Endodermal cell (in vitro differentiated cells): Measurements from ENCODE around the gene HADHB. TPM values are rescaled to one million over a fixed set of nuclear protein-coding genes. Genes with fewer than 3 reads are reported as not detected.

Experiments
- DNase-seq: peaks from one replicate; pipeline ENCODE4 v3.0.0-alpha.2; 2017
- H3K27ac ChIP-seq: 2 replicates; pipeline ENCODE4 v1.5.1; 2013; ENCODE audit warnings: mild to moderate bottlenecking, low read depth, low read length, moderate library complexity
- H3K27me3 ChIP-seq: 2 replicates; pipeline ENCODE4 v1.6.1; 2013; ENCODE audit warnings: mild to moderate bottlenecking, low read length, moderate library complexity; ENCODE audit not compliant: insufficient read depth, control insufficient read depth, poor library complexity, severe bottlenecking
- H3K36me3 ChIP-seq: 2 replicates; pipeline ENCODE4 v1.7.0; 2013; ENCODE audit warnings: mild to moderate bottlenecking, low read length, moderate library complexity; ENCODE audit not compliant: control insufficient read depth, insufficient read depth
- H3K4me1 ChIP-seq: one replicate; pipeline ENCODE4 v1.7.0; 2013; ENCODE audit warnings: low read length; ENCODE audit not compliant: control insufficient read depth, insufficient read depth
- H3K4me3 ChIP-seq: 2 replicates; pipeline ENCODE4 v1.5.1; 2013; ENCODE audit warnings: mild to moderate bottlenecking, low read length, moderate library complexity
- H3K9ac ChIP-seq: 2 replicates; pipeline ENCODE4 v1.6.1; 2013; ENCODE audit warnings: mild to moderate bottlenecking, low read length, moderate library complexity; ENCODE audit not compliant: poor library complexity, severe bottlenecking; ENCODE audit errors: extremely low read depth
- H3K9me3 ChIP-seq: 2 replicates; pipeline ENCODE4 v1.6.1; 2013; ENCODE audit warnings: mild to moderate bottlenecking, low read length, moderate library complexity; ENCODE audit not compliant: control insufficient read depth
- H3K27ac Mint-ChIP-seq: 2 replicates; pipeline ENCODE4 v1.8.0; 2020; ENCODE audit warnings: mixed read lengths
- H3K27me3 Mint-ChIP-seq: 2 replicates; pipeline ENCODE4 v1.8.0; 2021; ENCODE audit warnings: mild to moderate bottlenecking, mixed read lengths; ENCODE audit not compliant: insufficient read depth
- H3K36me3 Mint-ChIP-seq: 2 replicates; pipeline ENCODE4 v1.8.0; 2020; ENCODE audit warnings: low read depth, mixed read lengths
- H3K4me1 Mint-ChIP-seq: 2 replicates; pipeline ENCODE4 v1.8.0; 2020; ENCODE audit warnings: mixed read lengths
- H3K4me3 Mint-ChIP-seq: 2 replicates; pipeline ENCODE4 v1.8.0; 2020; ENCODE audit warnings: mild to moderate bottlenecking, moderate library complexity, mixed read lengths
- H3K9me3 Mint-ChIP-seq: 2 replicates; pipeline ENCODE4 v1.8.0; 2020; ENCODE audit warnings: mild to moderate bottlenecking, mixed read lengths
- CTCF ChIP-seq: fragments of 200-600 bp; sonication (generic); conservative IDR thresholded peaks from 2 replicates; pipeline ENCODE4 v1.5.0; 2021; ENCODE audit warnings: antibody characterized with exemption, mild to moderate bottlenecking
- whole genome bisulfite sequencing, 2 experiments: methylation state at CpG; one replicate each; pipeline versions ENCODE4 v1.1.5 to v1.1.7; 2013; ENCODE audit warnings: missing lambda C conversion rate in 2 of 2, mixed read lengths in 1 of 2; ENCODE audit not compliant: insufficient coverage in 1 of 2, insufficient read length in 1 of 2; 5-methylcytosine and 5-hydroxymethylcytosine counted together
- total RNA-seq, 2 donors: library from RNA; stranded (reverse); fragmentation: NEBNext Ultra II Directional in 1 of 2; extraction: Animal tissue kit (Norgen Biotek cat#: 25700) in 1 of 2; gene quantifications; 2 replicates in 1 of 2; 3 replicates in 1 of 2; pipeline ENCODE4 v1.2.1, GENCODE V29; 2021

HADHB gene
- total RNA-seq, 2 donors from 2014 or later = 37.8 to 41.0 TPM

GRCh38 chr2:26336719-26337118 is 92.0 kb downstream of the HADHB start:
- Histone ChIP-seq H3K4me3 (no peak overlapping the region), H3K9ac (no peak overlapping the region), H3K27me3 (no peaks in the 10 kb centered on the region), H3K9me3 (no peaks in the 10 kb centered on the region), H3K27ac (no peak overlapping the region), H3K4me1 (peaks cover 4% of the 10 kb centered on the region), H3K36me3 (no peaks in the 10 kb centered on the region)
- no peak for TF ChIP-seq CTCF
- Mint-ChIP-seq H3K27ac (no peak overlapping the region), H3K27me3 (no peaks in the 10 kb centered on the region), H3K9me3 (no peaks in the 10 kb centered on the region), H3K4me1 (peaks cover 16% of the 10 kb centered on the region), H3K4me3 (no peak overlapping the region), H3K36me3 (no peaks in the 10 kb centered on the region)
- WGBS, 2 experiments = 86 to 93% methylated on average over 1 to 2 of the region's 2 CpGs
- no peak for DNase-seq

- Histone ChIP-seq H3K4me1 (peaks cover 4% of the 10 kb centered on the region), H3K9ac (no peak overlapping the region), H3K4me3 (no peak overlapping the region), H3K27ac (no peak overlapping the region), H3K36me3 (no peaks in the 10 kb centered on the region), H3K9me3 (no peaks in the 10 kb centered on the region), H3K27me3 (no peaks in the 10 kb centered on the region)
- H3K4me1 Mint-ChIP-seq = peaks cover 16% of the 10 kb centered on the region
- H3K36me3 Mint-ChIP-seq = no peaks in the 10 kb centered on the region
- no peak for DNase-seq
- H3K27me3 Mint-ChIP-seq = no peaks in the 10 kb centered on the region
- H3K9me3 Mint-ChIP-seq = no peaks in the 10 kb centered on the region
- H3K4me3 Mint-ChIP-seq = no peak overlapping the region
- H3K27ac Mint-ChIP-seq = no peak overlapping the region
- TF ChIP-seq CTCF = no peak
- 95 to 100% methylated on average over 1 to 2 of the region's 2 CpGs for WGBS, 2 experiments
Measured at GRCh38 chr2:26337298-26337697, 92.6 kb downstream of the HADHB start.

Other genes starting within 250 kb of the HADHB start
- gene RAB10, start 210.9 kb upstream of the HADHB start, total RNA-seq = 100 to 1,000 TPM; 115 to 121 TPM
- gene GAREM2, start 71.9 kb upstream of the HADHB start, total RNA-seq = 1 to 10 TPM; 6.0 to 8.1 TPM
- gene HADHA, start 307 bp upstream of the HADHB start, total RNA-seq = 10 to 100 TPM; 83.8 to 86.7 TPM
- gene SELENOI, start 101.2 kb downstream of the HADHB start, total RNA-seq = 10 to 100 TPM; 59.3 to 77.1 TPM
- gene ADGRF3, start 101.8 kb downstream of the HADHB start, total RNA-seq = under 1 TPM; 0.35 to 0.93 TPM
- under 1 TPM; 0.33 to 0.48 TPM for gene DRC1, start 157.0 kb downstream of the HADHB start, total RNA-seq
- gene OTOF, start 233.2 kb downstream of the HADHB start, total RNA-seq = 1 to 10 TPM; 1.1 to 1.2 TPM